Measurements from ENCODE around the gene PINLYP. TPM values are rescaled to one million over a fixed set of nuclear protein-coding genes. Genes with fewer than 3 reads are reported as not detected.
"Not testable (repeated sequence)": the region's sequence is repeated elsewhere in the genome, so short reads cannot be mapped to it uniquely, and the experiment has no call there.

The PINLYP gene
- total RNA-seq, 1 donor from 2014 or later: 6.8 TPM

GRCh38 chr19:43575955-43576878 is 616 bp downstream of the PINLYP start:
- no peaks in the 10 kb centered on the region for H3K9me3 ChIP-seq (ENCODE audit: control insufficient read depth in 3 of 3, low read length in 3 of 3)
- H3K36me3 ChIP-seq (ENCODE audit: control insufficient read depth in 3 of 3, insufficient read depth in 3 of 3, low read length in 3 of 3): peaks cover 0 to 9% (median 0%) of the 10 kb centered on the region in 3 donors
- H3K9ac ChIP-seq (ENCODE audit: low read depth in 1 of 3, low read length in 3 of 3): peak overlapping the region; percentile 19 to 25 (median 20)
- no peaks in the 10 kb centered on the region for H3K27me3 ChIP-seq (ENCODE audit: control insufficient read depth in 3 of 3, insufficient read depth in 3 of 3, low read length in 3 of 3)
- peaks cover 18 to 22% (median 21%) of the 10 kb centered on the region in 3 donors for H3K4me1 ChIP-seq (ENCODE audit: control insufficient read depth in 3 of 3, insufficient read depth in 3 of 3, low read length in 3 of 3)
- H3K4me3 ChIP-seq (ENCODE audit: low read length in 3 of 3): peak overlapping the region; percentile 62 to 99 (median 98)
- H3K27ac ChIP-seq (ENCODE audit: low read depth, low read length): no peak overlapping the region

GRCh38 chr19:43578787-43579186 is 3.2 kb downstream of the PINLYP start:
- no peak overlapping the region for H3K9ac ChIP-seq (ENCODE audit: low read depth in 1 of 3, low read length in 3 of 3)
- H3K36me3 ChIP-seq (ENCODE audit: control insufficient read depth in 3 of 3, insufficient read depth in 3 of 3, low read length in 3 of 3): peaks cover 0 to under 1% (median 0%) of the 10 kb centered on the region in 3 donors
- H3K9me3 ChIP-seq (ENCODE audit: control insufficient read depth in 3 of 3, low read length in 3 of 3): no peaks in the 10 kb centered on the region
- no peaks in the 10 kb centered on the region for H3K27me3 ChIP-seq (ENCODE audit: control insufficient read depth in 3 of 3, insufficient read depth in 3 of 3, low read length in 3 of 3)
- no peak overlapping the region for H3K27ac ChIP-seq (ENCODE audit: low read depth, low read length)
- H3K4me1 ChIP-seq (ENCODE audit: control insufficient read depth in 3 of 3, insufficient read depth in 3 of 3, low read length in 3 of 3): peaks cover 19 to 25% (median 21%) of the 10 kb centered on the region in 3 donors
- no peak overlapping the region for H3K4me3 ChIP-seq (ENCODE audit: low read length in 3 of 3)

GRCh38 chr19:43581467-43581866 is 5.9 kb downstream of the PINLYP start:
- H3K27me3 ChIP-seq (ENCODE audit: control insufficient read depth in 3 of 3, insufficient read depth in 3 of 3, low read length in 3 of 3): no peaks in the 10 kb centered on the region
- H3K4me3 ChIP-seq (ENCODE audit: low read length in 3 of 3): peak overlapping the region in 2 of 3 donors; percentile 66 to 68
- peaks cover 4 to 10% (median 7%) of the 10 kb centered on the region in 3 donors for H3K4me1 ChIP-seq (ENCODE audit: control insufficient read depth in 3 of 3, insufficient read depth in 3 of 3, low read length in 3 of 3)
- H3K36me3 ChIP-seq (ENCODE audit: control insufficient read depth in 3 of 3, insufficient read depth in 3 of 3, low read length in 3 of 3): peaks cover under 1 to 5% (median 4%) of the 10 kb centered on the region in 3 donors
- H3K9me3 ChIP-seq (ENCODE audit: control insufficient read depth in 3 of 3, low read length in 3 of 3): no peaks in the 10 kb centered on the region
- no peak overlapping the region for H3K27ac ChIP-seq (ENCODE audit: low read depth, low read length)
- H3K9ac ChIP-seq (ENCODE audit: low read depth in 1 of 3, low read length in 3 of 3): peak overlapping the region in 2 of 3 donors; percentile 32 to 33

- no peak overlapping the region for H3K27ac ChIP-seq (ENCODE audit: low read depth, low read length)
- no peak overlapping the region for H3K4me3 ChIP-seq (ENCODE audit: low read length in 3 of 3)
- H3K4me1 ChIP-seq (ENCODE audit: control insufficient read depth in 3 of 3, insufficient read depth in 3 of 3, low read length in 3 of 3): peaks cover 4 to 10% (median 5%) of the 10 kb centered on the region in 3 donors
- no peak overlapping the region for H3K9ac ChIP-seq (ENCODE audit: low read depth in 1 of 3, low read length in 3 of 3)
- H3K9me3 ChIP-seq (ENCODE audit: control insufficient read depth in 3 of 3, low read length in 3 of 3): no peaks in the 10 kb centered on the region
- peaks cover 4 to 10% (median 6%) of the 10 kb centered on the region in 3 donors for H3K36me3 ChIP-seq (ENCODE audit: control insufficient read depth in 3 of 3, insufficient read depth in 3 of 3, low read length in 3 of 3)
- no peaks in the 10 kb centered on the region for H3K27me3 ChIP-seq (ENCODE audit: control insufficient read depth in 3 of 3, insufficient read depth in 3 of 3, low read length in 3 of 3)
These were observed 6.9 kb downstream of the PINLYP start for GRCh38 chr19:43582495-43582894.

GRCh38 chr19:43584484-43584883 is 8.9 kb downstream of the PINLYP start:
- H3K9ac ChIP-seq (ENCODE audit: low read depth in 1 of 3, low read length in 3 of 3): no peak overlapping the region
- H3K4me1 ChIP-seq (ENCODE audit: control insufficient read depth in 3 of 3, insufficient read depth in 3 of 3, low read length in 3 of 3): peaks cover 4 to 10% (median 5%) of the 10 kb centered on the region in 3 donors
- H3K36me3 ChIP-seq (ENCODE audit: control insufficient read depth in 3 of 3, insufficient read depth in 3 of 3, low read length in 3 of 3): peaks cover 6 to 12% (median 8%) of the 10 kb centered on the region in 3 donors
- H3K27ac ChIP-seq (ENCODE audit: low read depth, low read length): no peak overlapping the region
- H3K9me3 ChIP-seq (ENCODE audit: control insufficient read depth in 3 of 3, low read length in 3 of 3): no peaks in the 10 kb centered on the region
- no peaks in the 10 kb centered on the region for H3K27me3 ChIP-seq (ENCODE audit: control insufficient read depth in 3 of 3, insufficient read depth in 3 of 3, low read length in 3 of 3)
- H3K4me3 ChIP-seq (ENCODE audit: low read length in 3 of 3): no peak overlapping the region

GRCh38 chr19:43586346-43586745 is 10.7 kb downstream of the PINLYP start:
- peaks cover 0 to 2% (median 0%) of the 10 kb centered on the region in 3 donors for H3K4me1 ChIP-seq (ENCODE audit: control insufficient read depth in 3 of 3, insufficient read depth in 3 of 3, low read length in 3 of 3)
- H3K27me3 ChIP-seq (ENCODE audit: control insufficient read depth in 3 of 3, insufficient read depth in 3 of 3, low read length in 3 of 3): no peaks in the 10 kb centered on the region
- H3K9me3 ChIP-seq (ENCODE audit: control insufficient read depth in 3 of 3, low read length in 3 of 3): no peaks in the 10 kb centered on the region
- no peak overlapping the region for H3K4me3 ChIP-seq (ENCODE audit: low read length in 3 of 3)
- no peak overlapping the region for H3K27ac ChIP-seq (ENCODE audit: low read depth, low read length)
- no peak overlapping the region for H3K9ac ChIP-seq (ENCODE audit: low read depth in 1 of 3, low read length in 3 of 3)
- peaks cover 10 to 20% (median 18%) of the 10 kb centered on the region in 3 donors for H3K36me3 ChIP-seq (ENCODE audit: control insufficient read depth in 3 of 3, insufficient read depth in 3 of 3, low read length in 3 of 3)

GRCh38 chr19:43587029-43587428 is 11.4 kb downstream of the PINLYP start:
- not testable (repeated sequence) for H3K9me3 ChIP-seq (ENCODE audit: control insufficient read depth in 3 of 3, low read length in 3 of 3); H3K27me3 ChIP-seq (ENCODE audit: control insufficient read depth in 3 of 3, insufficient read depth in 3 of 3, low read length in 3 of 3); H3K27ac ChIP-seq (ENCODE audit: low read depth, low read length); H3K4me1 ChIP-seq (ENCODE audit: control insufficient read depth in 3 of 3, insufficient read depth in 3 of 3, low read length in 3 of 3); H3K4me3 ChIP-seq (ENCODE audit: low read length in 3 of 3); H3K9ac ChIP-seq (ENCODE audit: low read depth in 1 of 3, low read length in 3 of 3)
- peaks cover 13 to 22% (median 18%) of the 10 kb centered on the region in 3 donors for H3K36me3 ChIP-seq (ENCODE audit: control insufficient read depth in 3 of 3, insufficient read depth in 3 of 3, low read length in 3 of 3)

GRCh38 chr19:43589277-43589676 is 13.7 kb downstream of the PINLYP start:
- H3K4me1 ChIP-seq (ENCODE audit: control insufficient read depth in 3 of 3, insufficient read depth in 3 of 3, low read length in 3 of 3): peaks cover 7 to 12% (median 9%) of the 10 kb centered on the region in 3 donors
- no peaks in the 10 kb centered on the region for H3K27me3 ChIP-seq (ENCODE audit: control insufficient read depth in 3 of 3, insufficient read depth in 3 of 3, low read length in 3 of 3)
- no peaks in the 10 kb centered on the region for H3K9me3 ChIP-seq (ENCODE audit: control insufficient read depth in 3 of 3, low read length in 3 of 3)
- peaks cover 26 to 38% (median 32%) of the 10 kb centered on the region in 3 donors for H3K36me3 ChIP-seq (ENCODE audit: control insufficient read depth in 3 of 3, insufficient read depth in 3 of 3, low read length in 3 of 3)
- H3K4me3 ChIP-seq (ENCODE audit: low read length in 3 of 3): no peak overlapping the region
- no peak overlapping the region for H3K9ac ChIP-seq (ENCODE audit: low read depth in 1 of 3, low read length in 3 of 3)
- H3K27ac ChIP-seq (ENCODE audit: low read depth, low read length): no peak overlapping the region

GRCh38 chr19:43589678-43590077 is 14.1 kb downstream of the PINLYP start:
- H3K36me3 ChIP-seq (ENCODE audit: control insufficient read depth in 3 of 3, insufficient read depth in 3 of 3, low read length in 3 of 3): peaks cover 26 to 38% (median 32%) of the 10 kb centered on the region in 3 donors

More at GRCh38 chr19:43589678-43590077, 14.1 kb downstream of the PINLYP start:
- H3K9me3 ChIP-seq (ENCODE audit: control insufficient read depth in 3 of 3, low read length in 3 of 3): no peaks in the 10 kb centered on the region
- no peak overlapping the region for H3K9ac ChIP-seq (ENCODE audit: low read depth in 1 of 3, low read length in 3 of 3)
- H3K4me1 ChIP-seq (ENCODE audit: control insufficient read depth in 3 of 3, insufficient read depth in 3 of 3, low read length in 3 of 3): peaks cover 10 to 16% (median 13%) of the 10 kb centered on the region in 3 donors
- no peak overlapping the region for H3K4me3 ChIP-seq (ENCODE audit: low read length in 3 of 3)
- H3K27me3 ChIP-seq (ENCODE audit: control insufficient read depth in 3 of 3, insufficient read depth in 3 of 3, low read length in 3 of 3): no peaks in the 10 kb centered on the region
- no peak overlapping the region for H3K27ac ChIP-seq (ENCODE audit: low read depth, low read length)
